ENCODE measurements around the gene DSEL. TPM values are rescaled to one million over a fixed set of nuclear protein-coding genes. Genes with fewer than 3 reads are reported as not detected.

DSEL gene
- total RNA-seq, 1 donor from 2014 or later = 0.03 TPM

GRCh38 chr18:67484458-67484857 is 32.1 kb downstream of the DSEL start:
- DNase-seq (ENCODE audit: low spot score) = no peak
- Mint-ChIP-seq H3K4me3 (no peak overlapping the region), H3K4me1 (ENCODE audit: low read depth) (no peaks in the 10 kb centered on the region), H3K9me3 (no peaks in the 10 kb centered on the region), H3K27me3 (ENCODE audit: insufficient read depth) (peaks cover 3% of the 10 kb centered on the region), H3K36me3 (ENCODE audit: low read depth) (no peaks in the 10 kb centered on the region), H3K27ac (no peak overlapping the region)
- intact Hi-C loops (cut with micrococcal nuclease) = no loop called here

DNA sequence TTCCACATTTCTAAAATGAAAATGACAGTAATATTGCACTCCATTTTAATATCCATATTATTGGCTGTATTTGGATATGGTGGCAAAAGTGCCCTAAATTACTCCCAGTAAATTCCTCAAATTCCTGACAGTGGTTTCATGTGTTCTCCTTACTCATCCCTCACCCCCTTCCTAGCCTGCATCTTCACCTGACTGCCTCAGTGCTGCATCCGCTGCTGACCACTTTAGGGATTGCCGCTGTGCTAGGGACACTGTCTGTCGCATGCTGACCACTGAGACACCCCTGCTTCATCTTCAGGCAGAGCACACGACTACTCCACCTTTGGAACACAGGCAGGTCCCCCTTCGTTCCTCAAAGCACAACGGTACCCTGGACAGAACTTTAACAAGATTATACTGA is 32.6 kb downstream of the DSEL start:
- Mint-ChIP-seq H3K27me3 (ENCODE audit: insufficient read depth) (peaks cover 3% of the 10 kb centered on the region), H3K4me1 (ENCODE audit: low read depth) (no peaks in the 10 kb centered on the region), H3K9me3 (no peaks in the 10 kb centered on the region), H3K27ac (no peak overlapping the region), H3K4me3 (no peak overlapping the region), H3K36me3 (ENCODE audit: low read depth) (no peaks in the 10 kb centered on the region)
- intact Hi-C loops (cut with micrococcal nuclease) = no loop called here
- no peak for DNase-seq (ENCODE audit: low spot score)

- DNase-seq (ENCODE audit: low spot score) = no peak
- Mint-ChIP-seq H3K27me3 (ENCODE audit: insufficient read depth) (peaks cover 3% of the 10 kb centered on the region), H3K9me3 (no peaks in the 10 kb centered on the region), H3K27ac (no peak overlapping the region), H3K4me1 (ENCODE audit: low read depth) (no peaks in the 10 kb centered on the region), H3K36me3 (ENCODE audit: low read depth) (no peaks in the 10 kb centered on the region), H3K4me3 (no peak overlapping the region)
- intact Hi-C loops (cut with micrococcal nuclease) = no loop called here
These were observed 33.3 kb downstream of the DSEL start for GRCh38 chr18:67483237-67483636.

- H3K27me3 Mint-ChIP-seq (ENCODE audit: insufficient read depth) = no peaks in the 10 kb centered on the region
- intact Hi-C loops (cut with micrococcal nuclease) = no loop called here
- no peak for DNase-seq (ENCODE audit: low spot score)
- H3K4me1 Mint-ChIP-seq (ENCODE audit: low read depth) = no peaks in the 10 kb centered on the region
- H3K27ac Mint-ChIP-seq = no peak overlapping the region
- no peak overlapping the region for H3K4me3 Mint-ChIP-seq
- no peaks in the 10 kb centered on the region for H3K36me3 Mint-ChIP-seq (ENCODE audit: low read depth)
- no peaks in the 10 kb centered on the region for H3K9me3 Mint-ChIP-seq
These were observed 38.3 kb downstream of the DSEL start for GRCh38 chr18:67478249-67478648.

GRCh38 chr18:67477522-67477921 is 39.0 kb downstream of the DSEL start:
- no peak for DNase-seq (ENCODE audit: low spot score)
- H3K4me3 Mint-ChIP-seq = no peak overlapping the region
- H3K9me3 Mint-ChIP-seq = no peaks in the 10 kb centered on the region
- no peaks in the 10 kb centered on the region for H3K27me3 Mint-ChIP-seq (ENCODE audit: insufficient read depth)
- no peak overlapping the region for H3K27ac Mint-ChIP-seq
- intact Hi-C loops (cut with micrococcal nuclease) = no loop called here
- no peaks in the 10 kb centered on the region for H3K4me1 Mint-ChIP-seq (ENCODE audit: low read depth)
- no peaks in the 10 kb centered on the region for H3K36me3 Mint-ChIP-seq (ENCODE audit: low read depth)

GRCh38 chr18:67476585-67476984 is 39.9 kb downstream of the DSEL start:
- intact Hi-C loops (cut with micrococcal nuclease) = no loop called here
- H3K27ac Mint-ChIP-seq = no peak overlapping the region

DNA sequence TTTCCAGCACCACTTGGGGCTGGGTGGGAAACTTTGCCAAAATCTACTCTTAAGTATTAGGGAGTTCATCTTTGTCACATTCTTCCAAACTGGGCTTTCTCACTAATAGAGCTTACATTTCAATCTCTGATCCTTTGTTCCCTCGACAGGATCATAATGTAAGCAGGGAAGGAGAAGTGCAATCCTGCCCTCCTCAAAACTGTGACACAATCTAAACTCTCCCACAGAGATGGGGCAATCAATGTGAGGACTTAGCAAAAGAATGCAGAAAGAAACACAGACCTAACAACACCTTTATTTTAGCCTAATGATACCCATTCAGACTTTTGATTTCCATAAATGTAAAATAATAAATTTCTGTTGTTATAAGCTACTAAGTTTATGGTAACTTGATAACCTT is 40.8 kb downstream of the DSEL start:
- Mint-ChIP-seq H3K27me3 (ENCODE audit: insufficient read depth) (no peaks in the 10 kb centered on the region), H3K36me3 (ENCODE audit: low read depth) (no peaks in the 10 kb centered on the region), H3K4me3 (no peak overlapping the region), H3K9me3 (no peaks in the 10 kb centered on the region), H3K4me1 (ENCODE audit: low read depth) (no peaks in the 10 kb centered on the region), H3K27ac (no peak overlapping the region)
- intact Hi-C loops (cut with micrococcal nuclease) = no loop called here
- DNase-seq (ENCODE audit: low spot score) = no peak

More at GRCh38 chr18:67476585-67476984, 39.9 kb downstream of the DSEL start:
- Mint-ChIP-seq H3K4me3 (no peak overlapping the region), H3K9me3 (no peaks in the 10 kb centered on the region), H3K36me3 (ENCODE audit: low read depth) (no peaks in the 10 kb centered on the region), H3K27me3 (ENCODE audit: insufficient read depth) (no peaks in the 10 kb centered on the region), H3K4me1 (ENCODE audit: low read depth) (no peaks in the 10 kb centered on the region)
- DNase-seq (ENCODE audit: low spot score) = no peak

GRCh38 chr18:67468038-67468437 is 48.5 kb downstream of the DSEL start:
- intact Hi-C loops (cut with micrococcal nuclease) = no loop called here
- Mint-ChIP-seq H3K9me3 (no peaks in the 10 kb centered on the region), H3K4me3 (no peak overlapping the region), H3K4me1 (ENCODE audit: low read depth) (no peaks in the 10 kb centered on the region), H3K36me3 (ENCODE audit: low read depth) (no peaks in the 10 kb centered on the region), H3K27ac (no peak overlapping the region), H3K27me3 (ENCODE audit: insufficient read depth) (no peaks in the 10 kb centered on the region)
- no peak for DNase-seq (ENCODE audit: low spot score)

- H3K4me3 Mint-ChIP-seq = no peak overlapping the region
- H3K27me3 Mint-ChIP-seq (ENCODE audit: insufficient read depth) = no peaks in the 10 kb centered on the region
- no peaks in the 10 kb centered on the region for H3K9me3 Mint-ChIP-seq
- H3K36me3 Mint-ChIP-seq (ENCODE audit: low read depth) = no peaks in the 10 kb centered on the region
- DNase-seq (ENCODE audit: low spot score) = no peak
- intact Hi-C loops (cut with micrococcal nuclease) = no loop called here
- H3K27ac Mint-ChIP-seq = no peak overlapping the region
- no peaks in the 10 kb centered on the region for H3K4me1 Mint-ChIP-seq (ENCODE audit: low read depth)
These were observed 49.3 kb downstream of the DSEL start for GRCh38 chr18:67467188-67467587.

DNA sequence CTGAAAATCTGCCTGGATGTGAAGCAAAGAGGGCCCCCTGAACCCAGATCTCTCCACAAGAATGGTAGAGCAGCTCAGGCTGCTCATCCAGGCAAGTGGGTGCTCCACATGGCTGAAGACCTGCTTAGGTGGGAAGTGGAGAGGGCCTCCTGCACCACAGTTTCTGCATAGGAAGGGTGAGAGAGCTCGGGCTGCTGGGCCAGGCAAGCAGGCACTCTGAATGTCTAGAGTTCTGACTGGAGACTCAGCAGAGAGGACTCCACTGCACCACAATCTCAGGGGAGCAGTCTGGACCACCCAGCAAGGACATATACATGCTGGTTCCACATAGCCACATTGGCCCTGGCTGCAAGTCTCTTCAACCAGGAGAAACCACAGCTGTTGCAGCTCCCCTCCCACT is 52.0 kb downstream of the DSEL start:
- no peaks in the 10 kb centered on the region for H3K27me3 Mint-ChIP-seq (ENCODE audit: insufficient read depth)
- DNase-seq (ENCODE audit: low spot score) = no peak
- intact Hi-C loops (cut with micrococcal nuclease) = no loop called here
- no peaks in the 10 kb centered on the region for H3K36me3 Mint-ChIP-seq (ENCODE audit: low read depth)
- H3K4me1 Mint-ChIP-seq (ENCODE audit: low read depth) = no peaks in the 10 kb centered on the region
- no peaks in the 10 kb centered on the region for H3K9me3 Mint-ChIP-seq
- H3K4me3 Mint-ChIP-seq = no peak overlapping the region
- H3K27ac Mint-ChIP-seq = no peak overlapping the region

- no peaks in the 10 kb centered on the region for H3K36me3 Mint-ChIP-seq (ENCODE audit: low read depth)
- H3K4me1 Mint-ChIP-seq (ENCODE audit: low read depth) = no peaks in the 10 kb centered on the region
- DNase-seq (ENCODE audit: low spot score) = no peak
- no peaks in the 10 kb centered on the region for H3K27me3 Mint-ChIP-seq (ENCODE audit: insufficient read depth)
- no peak overlapping the region for H3K27ac Mint-ChIP-seq
- intact Hi-C loops (cut with micrococcal nuclease) = no loop called here
- no peaks in the 10 kb centered on the region for H3K9me3 Mint-ChIP-seq
- no peak overlapping the region for H3K4me3 Mint-ChIP-seq
These were observed 52.7 kb downstream of the DSEL start for GRCh38 chr18:67463829-67464228.

GRCh38 chr18:67456711-67457110 is 59.8 kb downstream of the DSEL start:
- Mint-ChIP-seq H3K4me3 (no peak overlapping the region), H3K9me3 (no peaks in the 10 kb centered on the region)

More at GRCh38 chr18:67456711-67457110, 59.8 kb downstream of the DSEL start:
- DNase-seq (ENCODE audit: low spot score) = no peak
- Mint-ChIP-seq H3K27me3 (ENCODE audit: insufficient read depth) (no peaks in the 10 kb centered on the region), H3K27ac (no peak overlapping the region), H3K4me1 (ENCODE audit: low read depth) (no peaks in the 10 kb centered on the region), H3K36me3 (ENCODE audit: low read depth) (no peaks in the 10 kb centered on the region)
- intact Hi-C loops (cut with micrococcal nuclease) = no loop called here

All from activated T-helper 1 cell treated with anti-CD3 and anti-CD28 coated beads, Interleukin-12 subunit alpha, Interleukin-12 subunit beta, Interleukin-2, Interleukin-4 antibody, amounts not matched to agents 30 ng/mL and 10 ng/mL and 1 ng/mL, durations not matched to agents 14 hours and 24 hours and 36 hours (primary cell).